ENCODE measurements around the gene LGR6. TPM values are rescaled to one million over a fixed set of nuclear protein-coding genes. Genes with fewer than 3 reads are reported as not detected.

The LGR6 gene
- total RNA-seq, 2 experiments from 2014 or later: not detected

- ChIA-PET POLR2A (no interaction called here), CTCF (interaction anchor here (1.0 kb wide), 1 partner anchor 21 kb away, joined by 3 read pairs; no protein-coding TSS in a partner anchor)
- Mint-ChIP-seq H3K4me3 (no peak overlapping the region), H3K9me3 (no peaks in the 10 kb centered on the region), H3K36me3 (ENCODE audit: low read depth) (no peaks in the 10 kb centered on the region), H3K27me3 (peaks cover 52% of the 10 kb centered on the region), H3K27ac (no peak overlapping the region), H3K4me1 (peaks cover 6% of the 10 kb centered on the region)
- no peak for DNase-seq
Observed at GRCh38 chr1:202213361-202214088, 19.9 kb downstream of the LGR6 start.

DNA sequence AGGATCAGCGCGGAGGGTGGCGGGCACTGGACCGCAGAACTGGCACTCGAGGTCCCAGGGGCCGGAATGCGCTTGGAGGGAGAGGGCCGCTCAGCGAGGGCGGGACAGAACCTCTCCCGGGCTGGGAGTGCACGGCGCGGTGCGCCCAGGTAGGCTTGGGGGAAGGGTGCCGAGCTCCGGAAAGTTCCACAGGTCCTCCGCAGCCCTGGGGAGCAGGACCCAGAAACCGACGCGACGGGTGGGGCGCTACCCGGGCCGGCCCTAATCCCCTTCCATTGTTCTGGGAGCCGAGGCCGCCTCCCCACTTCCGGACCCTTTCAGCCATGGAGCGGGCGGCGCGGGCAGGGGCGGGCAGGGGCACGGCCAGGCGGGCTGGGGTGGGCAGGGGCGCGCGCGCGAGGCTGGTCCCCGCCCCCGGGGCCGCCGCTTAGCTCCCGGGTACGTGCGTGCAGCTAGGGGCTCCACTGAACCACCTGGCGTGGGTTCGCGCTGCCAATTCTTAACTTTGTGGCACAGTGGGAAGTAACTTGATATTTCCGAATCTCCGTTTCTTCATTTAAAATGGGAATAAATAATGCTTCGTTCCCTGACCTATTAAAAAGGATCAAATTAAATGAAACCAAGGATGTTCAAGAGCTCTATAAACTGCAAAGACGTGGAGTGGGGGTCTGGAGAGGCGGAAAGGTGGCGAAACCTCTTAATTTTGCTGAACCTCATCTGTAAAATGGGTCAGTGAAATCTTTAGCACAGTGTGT is 20.7 kb downstream of the LGR6 start:
- Mint-ChIP-seq H3K4me3 (no peak overlapping the region), H3K36me3 (ENCODE audit: low read depth) (no peaks in the 10 kb centered on the region), H3K27me3 (peaks cover 55% of the 10 kb centered on the region), H3K4me1 (peaks cover 6% of the 10 kb centered on the region), H3K9me3 (no peaks in the 10 kb centered on the region), H3K27ac (no peak overlapping the region)
- ChIA-PET CTCF (interaction anchor here (1.0 to 1.3 kb wide), 2 partner anchors 12 to 22 kb away, joined by 3 to 5 read pairs; no protein-coding TSS in a partner anchor), POLR2A (no interaction called here)
- DNase-seq: no peak

DNA sequence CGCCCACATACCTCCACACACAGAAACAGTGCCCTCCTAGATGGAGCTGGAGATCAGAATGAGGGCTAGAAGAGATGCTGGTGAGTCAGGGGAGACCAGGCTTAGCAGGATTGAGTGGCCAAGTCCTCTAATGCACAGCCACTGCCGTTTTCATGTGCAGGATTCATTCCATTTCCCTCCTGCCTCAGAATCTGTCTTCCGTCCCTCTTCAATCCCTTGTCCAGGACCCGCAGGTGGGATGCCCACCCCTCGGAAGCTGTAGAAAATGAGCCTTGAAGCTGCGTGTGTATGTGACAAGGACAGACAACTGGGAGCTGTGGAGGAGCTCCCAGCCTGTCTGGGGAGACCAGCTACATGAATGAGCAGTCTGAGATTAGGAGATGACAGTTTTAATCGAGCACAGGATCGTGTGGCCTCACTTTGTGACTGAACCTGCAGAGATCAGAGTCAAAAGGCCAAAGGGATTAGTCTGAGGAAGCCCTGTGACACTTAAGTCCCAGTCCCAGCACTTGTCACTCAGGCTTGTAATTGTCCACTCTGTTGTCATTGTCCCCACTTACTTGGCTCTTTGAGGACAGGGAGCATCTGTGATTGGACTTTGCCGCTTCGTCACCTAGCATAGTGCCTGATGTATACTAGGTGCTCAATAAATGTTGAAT is 22.0 kb downstream of the LGR6 start:
- DNase-seq: no peak
- no peaks in the 10 kb centered on the region for H3K9me3 Mint-ChIP-seq
- H3K36me3 Mint-ChIP-seq (ENCODE audit: low read depth): no peaks in the 10 kb centered on the region
- peaks cover 6% of the 10 kb centered on the region for H3K4me1 Mint-ChIP-seq
- CTCF ChIA-PET: no interaction called here
- no peak overlapping the region for H3K27ac Mint-ChIP-seq
- POLR2A ChIA-PET: no interaction called here
- H3K27me3 Mint-ChIP-seq: peaks cover 55% of the 10 kb centered on the region
- H3K4me3 Mint-ChIP-seq: no peak overlapping the region

GRCh38 chr1:202216691-202217090 is 23.1 kb downstream of the LGR6 start:
- CTCF ChIA-PET: no interaction called here
- no peak overlapping the region for H3K4me3 Mint-ChIP-seq
- no peak overlapping the region for H3K27ac Mint-ChIP-seq
- no peak for DNase-seq
- no peaks in the 10 kb centered on the region for H3K9me3 Mint-ChIP-seq
- POLR2A ChIA-PET: no interaction called here
- H3K27me3 Mint-ChIP-seq: peaks cover 56% of the 10 kb centered on the region
- peaks cover 6% of the 10 kb centered on the region for H3K4me1 Mint-ChIP-seq
- no peaks in the 10 kb centered on the region for H3K36me3 Mint-ChIP-seq (ENCODE audit: low read depth)

DNA sequence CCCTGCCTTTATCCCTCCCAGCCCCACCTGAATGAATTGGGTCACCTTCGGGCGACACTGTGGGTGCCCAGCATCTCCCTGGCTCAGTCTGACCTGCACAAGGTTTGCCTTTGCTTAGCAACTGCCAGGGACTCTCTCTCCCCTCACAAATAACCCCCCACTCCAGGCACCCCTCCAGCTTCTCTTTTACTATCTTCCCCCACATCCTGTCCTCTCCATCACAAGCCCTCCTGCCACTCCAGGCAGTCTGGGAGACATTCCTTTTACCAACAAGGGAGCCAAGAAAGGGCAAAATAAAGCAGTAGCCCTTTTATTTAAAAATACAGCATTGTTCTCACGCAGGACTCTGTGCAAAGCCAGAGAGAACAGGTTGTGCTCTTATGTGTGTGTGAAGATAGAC is 23.9 kb downstream of the LGR6 start:
- peaks cover 6% of the 10 kb centered on the region for H3K4me1 Mint-ChIP-seq
- H3K36me3 Mint-ChIP-seq (ENCODE audit: low read depth): no peaks in the 10 kb centered on the region
- no peak overlapping the region for H3K27ac Mint-ChIP-seq
- H3K9me3 Mint-ChIP-seq: no peaks in the 10 kb centered on the region
- no peak overlapping the region for H3K4me3 Mint-ChIP-seq
- POLR2A ChIA-PET: interaction anchor here (0.6 kb wide), 1 partner anchor 13 kb away, joined by 3 read pairs; no protein-coding TSS in a partner anchor
- CTCF ChIA-PET: interaction anchor here (0.5 kb wide), 1 partner anchor 502 kb away, joined by 3 read pairs; no protein-coding TSS in a partner anchor
- DNase-seq: no peak
- peaks cover 49% of the 10 kb centered on the region for H3K27me3 Mint-ChIP-seq

GRCh38 chr1:202217951-202218350 is 24.4 kb downstream of the LGR6 start:
- ChIA-PET POLR2A (interaction anchor here (0.6 kb wide), 1 partner anchor 13 kb away, joined by 3 read pairs; no protein-coding TSS in a partner anchor), CTCF (interaction anchor here (0.5 to 0.7 kb wide), 2 partner anchors 31 to 502 kb away, joined by 3 read pairs; no protein-coding TSS in a partner anchor)
- Mint-ChIP-seq H3K4me1 (peaks cover 6% of the 10 kb centered on the region), H3K9me3 (no peaks in the 10 kb centered on the region), H3K27ac (no peak overlapping the region), H3K36me3 (ENCODE audit: low read depth) (no peaks in the 10 kb centered on the region), H3K4me3 (no peak overlapping the region), H3K27me3 (peaks cover 45% of the 10 kb centered on the region)
- DNase-seq: no peak

DNA sequence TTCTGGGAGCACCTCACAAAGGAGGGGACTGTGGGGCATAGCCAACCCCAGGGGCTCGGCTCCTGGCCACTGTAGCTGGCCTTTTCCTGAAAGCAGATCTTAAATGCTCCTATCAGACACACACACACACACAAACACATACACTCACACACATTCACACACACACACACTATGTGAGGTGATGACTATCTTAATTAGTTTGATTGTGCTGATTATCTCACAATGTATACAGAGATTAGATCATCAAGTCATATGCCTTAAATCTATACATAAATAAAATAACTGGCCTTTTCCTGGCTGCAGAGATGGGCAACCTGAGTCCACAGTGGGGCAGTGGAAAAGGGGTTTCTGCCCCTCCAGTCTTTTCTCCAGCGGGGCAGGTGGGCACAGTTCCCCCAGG is 27.1 kb downstream of the LGR6 start:
- ChIA-PET POLR2A (no interaction called here), CTCF (no interaction called here)
- Mint-ChIP-seq H3K27ac (no peak overlapping the region), H3K4me1 (no peaks in the 10 kb centered on the region), H3K27me3 (peaks cover 21% of the 10 kb centered on the region), H3K4me3 (no peak overlapping the region), H3K9me3 (no peaks in the 10 kb centered on the region), H3K36me3 (ENCODE audit: low read depth) (no peaks in the 10 kb centered on the region)
- DNase-seq: no peak

DNA sequence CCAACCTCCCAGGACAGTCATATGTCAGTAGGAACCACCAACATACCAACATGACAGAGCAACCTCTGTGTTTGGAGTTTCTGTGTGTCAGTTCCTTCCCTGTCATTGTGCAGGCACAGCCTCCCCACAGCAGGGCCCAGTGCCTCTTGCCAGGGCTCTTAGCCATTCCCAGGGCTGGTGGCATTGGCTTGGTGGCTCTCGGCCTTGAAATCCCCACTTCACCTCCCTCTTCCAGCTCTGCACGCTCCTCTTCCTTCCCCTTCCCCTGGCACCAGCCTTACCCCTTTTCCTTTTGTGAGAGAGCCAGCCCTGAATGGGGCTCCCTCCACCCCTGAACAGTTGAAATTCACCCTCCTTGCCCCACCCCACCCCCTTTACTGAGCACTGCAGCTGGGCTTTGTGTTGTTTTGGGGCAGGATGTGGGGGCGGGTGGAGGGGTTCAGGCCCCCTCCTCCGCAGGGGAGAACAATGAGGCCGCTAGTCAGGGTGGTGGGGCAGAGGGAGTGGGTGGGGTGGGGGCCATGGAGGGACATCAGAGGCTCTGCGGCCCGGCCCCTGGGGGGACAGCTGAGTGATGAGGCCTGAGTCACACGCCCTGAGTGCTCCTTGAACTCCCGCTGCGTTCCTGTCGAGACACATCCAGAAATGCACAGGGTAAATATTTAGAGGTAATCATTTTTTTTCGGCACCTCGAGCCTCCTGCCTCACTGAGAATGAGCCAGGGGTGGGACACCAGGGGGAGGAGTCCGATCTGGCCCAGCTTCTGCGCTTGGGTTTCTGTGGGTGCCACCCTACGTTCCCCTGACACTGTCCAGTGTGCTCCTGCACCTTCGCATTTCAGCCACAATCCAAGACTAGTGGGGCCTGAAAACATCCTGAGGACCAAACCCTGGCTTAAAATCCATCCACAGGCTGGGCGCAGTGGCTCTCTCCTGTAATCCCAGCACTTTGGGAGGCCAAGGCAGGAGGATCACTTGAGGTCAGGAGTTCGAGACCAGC is 28.6 kb downstream of the LGR6 start:
- Mint-ChIP-seq H3K4me3 (no peak overlapping the region), H3K27ac (no peak overlapping the region), H3K36me3 (ENCODE audit: low read depth) (no peaks in the 10 kb centered on the region), H3K27me3 (peaks cover 15% of the 10 kb centered on the region), H3K4me1 (peaks cover 5% of the 10 kb centered on the region), H3K9me3 (no peaks in the 10 kb centered on the region)
- CTCF ChIA-PET: no interaction called here
- no peak for DNase-seq
- POLR2A ChIA-PET: no interaction called here

DNA sequence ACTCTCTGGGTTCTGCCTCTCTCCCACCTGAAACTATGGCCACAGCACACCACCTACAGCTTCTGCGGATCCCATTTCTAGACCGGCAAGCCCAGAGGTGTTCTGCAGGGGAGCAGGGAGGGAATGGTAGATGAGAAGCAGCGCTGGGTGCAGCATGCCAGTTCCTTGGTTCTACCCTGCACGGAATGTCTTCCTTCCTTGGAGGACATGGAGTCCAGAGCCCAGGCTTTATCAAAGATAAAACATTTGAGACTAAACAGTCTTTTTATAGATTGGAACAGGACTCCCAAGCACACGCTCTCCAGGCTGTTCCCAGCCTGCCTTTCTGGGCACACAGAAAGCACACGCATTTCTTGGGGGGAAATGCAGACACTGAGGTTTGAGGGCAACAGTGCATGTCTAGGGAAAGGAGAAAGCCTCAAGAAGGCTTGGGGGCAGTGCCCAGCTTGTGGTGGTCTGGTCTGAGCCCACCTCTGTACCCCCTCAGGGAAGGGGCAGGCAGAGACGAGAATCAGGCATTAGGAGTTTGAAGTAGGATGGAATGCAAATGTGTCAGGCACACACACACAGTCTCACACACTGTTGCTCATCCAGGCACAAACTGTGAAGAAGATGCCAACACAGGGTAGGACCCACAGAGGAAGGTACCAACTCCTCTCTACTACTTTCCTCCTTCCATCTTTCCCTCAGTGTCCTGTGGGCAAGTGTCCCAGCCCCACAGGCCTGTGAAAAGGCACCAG is 29.7 kb downstream of the LGR6 start:
- POLR2A ChIA-PET: no interaction called here
- H3K27ac Mint-ChIP-seq: no peak overlapping the region

GRCh38 chr1:202224453-202224852 is 30.9 kb downstream of the LGR6 start:
- Mint-ChIP-seq H3K4me3 (no peak overlapping the region), H3K36me3 (ENCODE audit: low read depth) (no peaks in the 10 kb centered on the region), H3K9me3 (no peaks in the 10 kb centered on the region), H3K4me1 (peaks cover 22% of the 10 kb centered on the region), H3K27ac (no peak overlapping the region), H3K27me3 (peaks cover 6% of the 10 kb centered on the region)
- DNase-seq: no peak
- ChIA-PET POLR2A (no interaction called here), CTCF (interaction anchor here (1.0 kb wide), 2 partner anchors 11 to 35 kb away, joined by 3 read pairs; no protein-coding TSS in a partner anchor)

More for the DNA sequence above, 29.7 kb downstream of the LGR6 start:
- no peak overlapping the region for H3K4me3 Mint-ChIP-seq
- CTCF ChIA-PET: interaction anchor here (1.0 kb wide), 1 partner anchor 33 kb away, joined by 3 read pairs; no protein-coding TSS in a partner anchor
- H3K4me1 Mint-ChIP-seq: peaks cover 15% of the 10 kb centered on the region
- H3K36me3 Mint-ChIP-seq (ENCODE audit: low read depth): no peaks in the 10 kb centered on the region
- H3K27me3 Mint-ChIP-seq: peaks cover 9% of the 10 kb centered on the region
- no peaks in the 10 kb centered on the region for H3K9me3 Mint-ChIP-seq
- DNase-seq: no peak

DNA sequence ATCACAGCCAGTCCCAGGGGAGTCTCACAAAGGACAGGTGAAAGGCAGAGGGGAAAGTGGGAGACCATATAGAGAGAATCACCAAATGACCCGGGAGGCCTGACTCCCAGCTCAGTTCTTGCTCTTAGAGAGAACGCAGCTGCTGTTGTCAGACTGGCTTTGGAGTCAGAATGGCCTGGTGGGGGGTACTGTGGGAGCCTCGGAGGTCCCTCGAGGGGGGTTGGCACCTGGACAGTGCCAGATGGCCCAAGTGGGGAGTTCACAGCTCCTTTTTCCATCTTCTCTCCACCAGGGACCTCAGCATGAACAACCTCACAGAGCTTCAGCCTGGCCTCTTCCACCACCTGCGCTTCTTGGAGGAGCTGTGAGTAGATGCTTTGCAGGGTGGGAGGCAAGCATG is 31.5 kb downstream of the LGR6 start:
- no peaks in the 10 kb centered on the region for H3K9me3 Mint-ChIP-seq
- CTCF ChIA-PET: interaction anchor here (0.6 to 1.9 kb wide), 4 partner anchors 11 to 135 kb away, joined by 3 to 5 read pairs (median 4); no protein-coding TSS in a partner anchor
- H3K36me3 Mint-ChIP-seq (ENCODE audit: low read depth): no peaks in the 10 kb centered on the region
- H3K4me3 Mint-ChIP-seq: no peak overlapping the region
- no peak overlapping the region for H3K27ac Mint-ChIP-seq
- DNase-seq: no peak
- H3K4me1 Mint-ChIP-seq: peaks cover 22% of the 10 kb centered on the region
- peaks cover 6% of the 10 kb centered on the region for H3K27me3 Mint-ChIP-seq
- POLR2A ChIA-PET: no interaction called here

Measured in activated CD4-positive, alpha-beta T cell treated with anti-CD3 and anti-CD28 coated beads, Interleukin-2, amount 10 ng/mL, durations not matched to agents 7 days and 5 days (primary cell).